NCI-H748 (cell line): Measurements from ENCODE around the gene ZNF669.
"Not testable (repeated sequence)": the region's sequence is repeated elsewhere in the genome, so short reads cannot be mapped to it uniquely, and the experiment has no call there.

Experiments
- DNase-seq: peaks from one replicate; lab custom pipeline; 2025; ENCODE audit not compliant: unreplicated experiment; lab: John Stamatoyannopoulos, UW

The ZNF669 gene

DNA sequence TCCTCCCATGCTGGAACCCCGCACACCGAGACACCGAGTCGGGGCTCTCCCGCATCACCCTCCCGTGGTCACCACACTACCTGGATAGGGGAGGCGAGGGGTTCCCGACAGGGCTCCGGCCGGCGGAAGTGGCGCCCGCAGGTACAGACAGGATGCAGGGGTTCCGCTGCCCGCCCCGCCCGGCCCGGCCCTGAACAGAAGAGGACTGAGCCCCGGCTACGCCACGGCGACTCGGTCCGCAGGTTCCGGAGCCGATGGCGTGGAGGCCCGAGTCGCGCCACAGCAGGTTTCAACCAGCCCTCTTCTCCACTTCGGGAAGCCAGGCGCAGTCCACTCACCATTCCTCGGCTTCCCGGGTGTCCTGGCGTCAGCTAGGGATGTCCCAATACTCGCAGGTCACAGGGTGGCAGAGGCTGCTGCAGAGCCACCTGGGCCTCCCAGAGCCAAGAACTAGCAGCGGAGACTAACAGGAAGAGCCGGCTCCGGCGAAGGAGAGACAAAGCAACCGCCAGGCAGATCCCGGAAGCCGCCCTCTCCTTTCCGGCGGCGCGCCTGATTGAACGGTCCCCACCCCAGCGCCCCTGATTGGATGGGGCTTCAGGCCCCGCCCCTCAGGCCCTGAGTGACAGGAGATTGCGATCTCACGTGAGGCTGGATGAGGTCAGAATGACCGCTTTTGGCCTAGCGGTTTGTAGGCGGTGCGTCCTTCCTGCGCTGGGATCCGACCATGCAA, at the start of gene ZNF669:
TSS of gene ZNF669 (minus strand) at position 498 of the 733 bp plus-strand sequence. CDS start at position 341, 157 bp downstream.
- peak; percentile 96 for DNase-seq

GRCh38 chr1:247147781-247148180, 43.6 kb upstream of the ZNF669 start:
- no peak for DNase-seq

DNA sequence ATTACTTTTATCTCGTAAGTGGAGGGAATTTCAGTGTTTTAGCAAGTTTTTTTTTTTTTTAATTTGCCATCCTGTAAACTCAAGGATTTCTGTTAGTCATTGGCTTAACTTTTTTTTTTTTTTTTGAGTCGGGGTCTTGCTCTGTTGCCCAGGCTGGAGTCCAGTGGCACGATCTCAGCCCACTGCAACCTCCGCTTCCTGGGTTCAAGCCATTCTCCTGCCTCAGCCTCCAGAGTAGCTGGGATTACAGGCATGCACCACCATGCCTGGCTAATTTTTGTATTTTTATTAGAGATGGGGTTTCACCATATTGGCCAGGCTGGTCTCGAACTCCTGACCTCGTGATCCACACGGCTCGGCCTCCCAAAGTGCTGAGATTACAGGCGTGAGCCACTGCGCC, 43.0 kb upstream of the ZNF669 start:
- DNase-seq, result not testable (repeated sequence)

DNA sequence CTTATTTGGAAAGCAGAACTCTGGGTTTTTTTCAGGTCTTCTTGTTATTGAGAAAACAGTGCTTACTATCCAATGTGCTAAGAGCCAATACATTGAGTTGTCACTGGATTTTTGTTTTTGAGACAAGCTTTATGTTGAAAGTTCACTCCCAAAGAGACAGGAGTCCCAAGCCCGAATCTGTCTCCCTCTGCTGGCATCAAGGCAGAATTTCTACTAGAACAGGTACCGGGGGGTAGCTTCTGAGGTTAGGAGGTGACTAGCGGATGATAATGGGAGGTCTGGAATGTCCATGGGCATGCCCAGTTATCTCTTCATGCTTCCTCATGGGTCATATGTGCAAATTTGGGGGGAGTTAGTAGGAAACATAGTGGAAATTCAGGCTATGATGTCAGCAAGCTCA, 42.5 kb upstream of the ZNF669 start:
- DNase-seq, result no peak

DNA sequence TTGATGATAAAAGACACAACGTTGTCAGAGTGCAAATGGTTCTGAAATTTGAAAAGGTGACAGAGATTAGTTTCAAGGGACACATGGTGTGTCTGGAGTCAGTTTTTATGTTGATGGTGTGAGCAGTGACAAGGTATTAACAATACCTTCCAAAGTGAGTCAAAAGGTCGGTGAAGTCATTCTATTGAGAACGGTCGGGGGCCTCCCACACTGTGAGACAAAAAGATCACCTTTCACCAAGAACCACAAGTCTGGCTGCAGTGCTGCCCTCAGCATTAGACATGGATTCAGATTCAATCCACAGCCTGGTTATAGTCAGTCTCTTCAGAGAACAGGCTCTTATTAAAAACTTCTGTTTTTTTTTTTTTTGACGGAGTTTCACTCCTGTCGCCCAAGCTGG, 41.1 kb upstream of the ZNF669 start:
- no peak for DNase-seq

- DNase-seq, result not testable (repeated sequence)
These were observed 35.4 kb upstream of the ZNF669 start for GRCh38 chr1:247139557-247139956.

DNA sequence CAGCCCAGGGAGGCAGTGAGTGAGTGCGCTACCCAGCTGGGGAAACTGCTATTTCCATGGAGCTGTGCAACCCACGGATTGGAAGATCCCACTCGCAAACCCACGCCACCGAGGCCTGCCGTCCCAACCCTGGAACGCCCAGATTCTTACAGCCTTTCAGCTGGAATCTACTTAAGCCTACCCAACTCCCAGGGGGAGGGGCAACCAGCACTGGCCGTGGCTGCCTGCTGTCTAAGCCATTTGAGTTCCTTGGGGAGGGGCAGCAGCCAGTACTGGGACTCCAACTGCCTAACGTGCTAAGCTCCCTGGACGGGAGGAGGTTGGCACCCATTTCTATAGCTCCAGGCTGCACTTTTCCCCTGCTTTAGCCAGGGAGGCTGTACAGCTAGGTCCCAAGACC, 27.1 kb upstream of the ZNF669 start:
- no peak for DNase-seq

GRCh38 chr1:247127519-247128282, 23.5 kb upstream of the ZNF669 start:
- DNase-seq, result not testable (repeated sequence)

GRCh38 chr1:247126601-247127000, 22.4 kb upstream of the ZNF669 start:
- DNase-seq, result not testable (repeated sequence)

GRCh38 chr1:247126166-247126565, 22.0 kb upstream of the ZNF669 start:
- DNase-seq, result not testable (repeated sequence)

DNA sequence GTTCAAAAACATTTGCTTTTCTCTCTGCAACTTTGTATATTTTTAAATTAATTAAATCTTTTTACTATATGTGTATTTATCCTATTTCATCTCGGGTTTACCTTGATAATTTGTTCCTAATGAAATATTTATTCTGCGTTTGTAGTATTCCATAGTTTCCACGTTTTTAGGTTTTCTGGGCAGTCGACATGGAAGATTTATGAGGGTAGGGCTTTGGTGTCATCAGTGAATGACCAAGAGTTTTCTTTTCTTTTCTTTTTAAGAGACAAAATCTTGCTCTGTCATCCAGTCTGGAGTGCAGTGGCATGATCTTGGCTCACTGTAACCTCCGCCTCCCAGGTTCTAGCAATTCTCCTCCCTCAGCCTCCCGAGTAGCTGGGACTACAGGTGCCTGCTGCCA, 17.2 kb upstream of the ZNF669 start:
- no peak for DNase-seq

DNA sequence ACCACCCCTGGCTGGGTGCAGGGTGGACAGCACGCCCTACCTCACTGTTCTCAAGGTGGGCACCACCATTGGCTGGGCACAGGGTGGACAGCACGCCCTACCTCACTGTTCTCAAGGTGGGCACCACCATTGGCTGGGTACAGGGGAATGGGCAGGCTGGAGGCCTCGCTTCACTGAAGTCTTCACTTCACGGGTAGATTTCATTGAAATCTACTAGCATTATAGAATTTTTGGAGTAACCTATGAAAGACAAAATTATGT, 16.2 kb upstream of the ZNF669 start:
- not testable (repeated sequence) for DNase-seq

GRCh38 chr1:247119600-247120407, 15.6 kb upstream of the ZNF669 start:
- DNase-seq, result no peak

DNA sequence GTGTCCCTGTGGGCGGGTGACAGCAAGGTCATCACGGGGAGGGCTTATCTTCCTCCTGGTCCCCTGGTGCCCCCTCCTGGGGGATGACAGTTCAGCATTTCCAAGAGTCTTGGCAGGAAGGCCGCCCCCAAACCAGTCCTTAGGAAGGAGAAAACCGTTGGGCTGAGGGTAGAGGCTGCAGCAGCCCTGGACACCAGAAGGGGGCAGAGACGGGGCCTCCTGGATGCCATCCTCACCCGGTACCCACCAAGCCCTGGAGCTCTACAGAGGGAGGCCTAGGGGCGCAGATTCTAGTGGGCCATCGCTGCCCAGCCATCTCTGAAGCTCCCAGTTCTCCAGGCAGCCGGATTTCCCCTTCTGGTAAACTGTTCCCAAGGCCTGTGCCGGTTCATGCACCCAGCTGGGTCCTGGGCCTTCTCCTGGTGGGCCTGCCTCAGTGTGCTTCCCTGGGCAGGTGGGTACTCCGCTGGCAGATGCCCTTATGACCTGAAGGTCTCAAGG, 14.8 kb upstream of the ZNF669 start:
- peak; percentile 35 for DNase-seq

DNA sequence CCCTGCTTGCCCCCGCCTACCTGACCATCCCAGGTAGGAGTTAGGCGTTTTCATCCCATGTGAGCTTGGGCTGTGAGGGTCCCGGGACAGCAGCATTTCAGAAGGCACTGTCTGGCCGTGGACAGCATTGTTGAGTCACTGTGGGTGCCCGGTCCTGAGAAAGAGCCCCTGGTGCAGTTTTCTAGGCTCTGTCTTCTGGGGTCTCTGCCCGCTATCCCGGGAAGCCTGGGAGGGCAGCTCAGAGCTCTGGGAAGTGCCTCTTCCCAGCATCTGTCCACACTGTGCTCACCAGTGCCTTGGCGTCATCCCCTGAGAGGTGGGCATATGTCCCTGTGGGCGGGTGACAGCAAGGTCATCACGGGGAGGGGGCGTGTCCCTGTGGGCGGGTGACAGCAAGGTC, 11.4 kb upstream of the ZNF669 start:
- no peak for DNase-seq

- no peak for DNase-seq
These were observed 11.0 kb upstream of the ZNF669 start for GRCh38 chr1:247115141-247115510.

DNA sequence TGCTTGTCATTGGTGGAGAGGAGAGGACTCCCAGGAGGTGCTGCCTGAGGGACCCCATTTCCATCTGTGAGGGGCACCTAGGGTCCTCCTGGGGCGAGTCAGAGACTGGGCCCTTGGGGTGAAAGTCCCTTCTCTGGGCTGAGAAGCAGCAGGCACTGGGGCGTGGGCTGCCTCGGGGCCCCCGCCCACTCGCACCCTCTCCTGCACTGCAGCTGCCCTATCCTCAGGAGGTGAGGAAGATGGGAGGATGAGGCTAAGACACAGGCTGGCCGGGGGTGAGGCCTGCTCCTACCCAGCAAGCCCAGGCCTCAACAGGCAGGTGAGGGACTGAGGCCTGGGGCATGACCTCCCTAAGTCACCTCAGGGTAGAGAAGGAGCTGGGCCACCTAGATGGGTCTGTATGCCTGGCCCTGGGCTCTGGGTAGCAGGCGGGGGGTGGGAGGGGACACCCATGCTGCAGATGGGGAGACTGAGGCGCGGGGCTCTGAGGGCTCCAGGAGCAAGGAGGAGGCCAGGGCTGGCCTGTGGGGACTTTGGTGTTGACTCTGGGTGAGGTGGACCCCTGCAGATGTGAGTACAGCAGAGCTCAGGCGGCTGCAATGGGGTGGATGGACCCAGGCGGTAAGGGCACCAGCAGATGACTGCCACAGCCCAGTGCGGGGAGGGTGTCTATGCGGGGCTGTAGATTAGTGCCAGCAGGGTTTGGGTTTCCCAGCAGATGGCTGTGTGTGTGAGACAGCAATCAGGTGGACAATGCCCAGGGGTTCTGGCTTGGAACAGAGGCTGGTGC, 10.4 kb upstream of the ZNF669 start:
- DNase-seq, result no peak

- DNase-seq, result no peak
These were observed 9.6 kb upstream of the ZNF669 start for GRCh38 chr1:247113733-247114271.

GRCh38 chr1:247113094-247113497, 8.9 kb upstream of the ZNF669 start:
- DNase-seq, result no peak

DNA sequence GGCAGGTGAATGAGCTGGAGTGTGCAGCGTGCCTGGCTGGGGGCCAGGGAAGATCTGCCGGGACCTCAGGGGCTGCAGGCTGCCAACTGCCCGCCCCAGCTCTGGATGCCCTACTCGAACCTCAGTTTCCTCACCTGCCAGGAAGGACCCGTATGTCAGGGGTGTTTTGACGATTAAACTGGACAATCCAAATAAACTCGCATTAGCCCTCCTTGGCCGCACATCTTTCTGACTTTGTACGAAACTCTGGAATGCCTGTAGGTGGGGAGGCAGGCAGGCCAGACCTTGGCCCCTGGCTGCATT, 8.3 kb upstream of the ZNF669 start:
- no peak for DNase-seq
